Stimulated activated naive CD4-positive, alpha-beta T cell (primary cell): ENCODE data around the gene IRAK2.
"Not testable (repeated sequence)": the region's sequence is repeated elsewhere in the genome, so short reads cannot be mapped to it uniquely, and the experiment has no call there.

Experiments
- DNase-seq, 6 experiments: peaks; one replicate each; lab custom pipeline; 2025; lab: John Stamatoyannopoulos, UW

Gene IRAK2

GRCh38 chr3:10160925-10161324 lies 3.8 kb upstream of the IRAK2 start:
- no peak for DNase-seq

GRCh38 chr3:10162185-10162584 lies 2.5 kb upstream of the IRAK2 start:
- DNase-seq, result no peak

DNA sequence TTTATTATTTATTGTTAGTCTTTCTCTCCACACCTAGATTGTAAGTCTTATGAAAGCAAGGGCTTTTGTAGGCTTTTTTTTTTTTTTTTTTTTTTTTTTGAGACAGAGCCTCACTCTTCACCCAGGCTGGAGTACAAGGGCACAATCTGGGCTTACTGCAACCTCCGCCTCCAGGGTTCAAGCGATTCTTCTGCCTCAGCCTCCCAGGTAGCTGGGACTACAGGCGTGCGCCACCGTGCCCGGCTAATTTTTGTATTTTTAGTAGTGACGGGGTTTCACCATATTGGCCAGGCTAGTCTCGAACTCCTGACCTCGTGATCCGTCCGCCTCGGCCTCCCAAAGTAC lies 546 bp upstream of the IRAK2 start:
- DNase-seq, result not testable (repeated sequence)

DNA sequence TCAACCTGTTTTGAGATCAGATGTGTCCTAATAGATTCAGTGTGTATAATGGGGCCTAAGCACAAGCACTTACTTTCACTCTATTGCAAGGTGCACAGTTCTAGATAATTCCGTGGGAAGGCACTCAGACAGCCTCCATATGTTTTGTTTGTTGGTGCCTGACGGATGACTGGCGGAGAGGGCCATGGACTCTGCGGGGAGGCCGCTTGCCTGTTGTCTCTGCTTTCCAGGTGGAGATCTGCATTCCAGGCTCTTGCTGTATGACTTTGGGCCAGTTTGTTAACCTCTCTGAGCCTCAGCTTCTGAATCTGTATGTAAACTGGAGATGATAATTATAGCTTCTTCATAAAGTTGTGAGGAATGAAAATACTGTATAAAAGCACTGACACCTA lies 1.5 kb downstream of the IRAK2 start:
- no peak for DNase-seq

GRCh38 chr3:10169000-10169496 lies 4.3 kb downstream of the IRAK2 start:
- no peak for DNase-seq

GRCh38 chr3:10170915-10171478 lies 6.3 kb downstream of the IRAK2 start:
- DNase-seq, result no peak

DNA sequence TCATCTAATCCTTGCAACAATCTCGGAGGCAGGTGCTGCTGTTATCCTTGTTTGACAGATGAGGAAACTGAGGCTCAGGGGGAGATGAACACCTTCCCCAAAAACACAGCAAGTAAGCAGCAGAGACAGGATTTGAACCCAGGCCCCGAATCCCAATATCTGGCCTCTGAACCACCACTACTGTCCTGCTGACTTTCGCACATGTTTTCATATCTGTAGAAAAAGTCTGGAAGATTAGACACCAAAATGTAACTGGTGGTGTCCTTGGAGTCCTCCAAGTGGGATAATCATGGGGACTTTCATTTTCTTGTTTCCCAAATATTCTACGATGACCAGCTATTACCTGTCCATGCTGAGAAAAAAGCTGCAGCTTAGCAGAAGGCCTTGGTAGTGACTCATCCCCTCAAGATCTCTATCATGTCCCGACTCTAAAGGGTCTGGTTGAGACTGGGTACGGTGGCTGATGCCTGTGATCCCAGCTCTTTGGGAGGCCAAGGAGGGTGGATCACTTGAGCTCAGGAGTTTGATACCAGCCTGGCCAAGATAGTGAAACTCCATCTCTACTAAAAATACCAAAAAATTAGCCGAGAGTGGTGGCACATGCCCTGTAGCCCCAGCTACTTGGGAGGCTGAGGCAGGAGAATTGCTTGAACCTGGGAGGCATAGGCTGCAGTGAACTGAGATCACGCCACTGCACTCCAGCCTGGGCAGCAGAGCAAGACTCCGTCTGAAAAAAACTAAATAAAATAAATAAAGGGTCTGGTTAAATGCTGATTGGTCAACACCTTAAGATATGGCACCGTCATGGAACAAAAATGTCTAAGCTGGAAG lies 8.6 kb downstream of the IRAK2 start:
- no peak for DNase-seq

DNA sequence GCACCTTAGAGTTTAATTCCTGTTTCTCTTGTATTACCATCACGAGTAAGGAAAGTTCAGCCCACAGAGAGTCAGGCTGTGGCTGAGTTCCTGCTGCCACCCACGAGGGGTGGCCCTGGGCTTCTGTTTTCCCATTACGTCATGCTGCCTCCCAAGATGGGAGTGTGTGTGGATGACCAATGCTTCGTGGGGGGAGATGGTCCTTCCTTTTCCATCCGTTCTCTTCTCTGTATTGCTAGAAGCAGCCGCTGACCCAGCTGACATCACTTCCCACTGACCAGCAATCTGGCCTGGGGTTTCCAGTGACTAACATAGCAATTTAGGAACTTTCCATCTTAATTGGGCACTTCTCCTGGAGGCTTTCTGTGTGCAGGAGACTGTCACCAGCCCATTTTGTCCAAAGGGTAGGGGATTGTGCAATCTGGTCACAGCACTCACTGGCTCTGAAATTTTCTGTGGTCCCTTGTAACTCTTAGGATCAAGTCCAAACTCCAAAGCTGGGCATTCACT lies 9.3 kb downstream of the IRAK2 start:
- DNase-seq, result no peak

DNA sequence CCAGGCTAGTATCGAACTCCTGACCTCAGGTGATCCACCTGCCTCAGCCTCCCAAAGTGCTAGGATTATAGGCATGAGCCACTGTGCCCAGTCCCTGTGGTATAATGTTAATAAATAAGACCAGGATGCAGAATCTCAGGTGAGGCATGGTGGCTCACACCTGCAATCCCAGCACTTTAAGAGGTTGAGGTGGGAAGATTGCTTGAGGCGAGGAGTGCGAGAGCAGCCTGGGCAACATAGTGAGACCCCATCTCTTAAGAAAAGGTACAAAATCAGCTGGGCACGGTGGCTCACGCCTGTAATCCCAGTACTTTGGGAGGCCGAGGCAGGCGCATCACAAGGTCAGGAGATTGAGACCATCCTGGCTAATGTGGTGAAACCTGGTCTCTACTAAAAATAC lies 10.6 kb downstream of the IRAK2 start:
- not testable (repeated sequence) for DNase-seq

DNA sequence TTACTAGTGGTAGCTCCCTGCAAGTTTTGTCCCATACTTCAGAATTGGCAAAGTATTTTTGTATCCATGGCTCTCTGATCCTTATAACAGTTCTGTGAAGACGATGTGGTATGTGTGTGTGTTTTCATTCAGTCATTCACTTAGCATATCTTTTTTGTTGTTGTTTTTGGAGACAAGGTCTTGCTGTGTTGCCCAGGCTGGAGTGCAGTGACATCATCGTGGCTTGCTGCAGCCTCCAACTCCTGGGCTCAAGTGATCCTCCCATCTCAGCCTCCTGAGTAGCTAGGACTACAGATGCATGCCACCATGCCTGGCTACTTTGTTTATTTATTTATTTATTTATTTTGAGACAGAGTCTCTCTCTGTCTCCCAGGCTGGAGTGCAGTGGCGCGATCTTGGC lies 11.4 kb downstream of the IRAK2 start:
- not testable (repeated sequence) for DNase-seq

- DNase-seq, result no peak
Measured at GRCh38 chr3:10177737-10178136, 13.0 kb downstream of the IRAK2 start.

DNA sequence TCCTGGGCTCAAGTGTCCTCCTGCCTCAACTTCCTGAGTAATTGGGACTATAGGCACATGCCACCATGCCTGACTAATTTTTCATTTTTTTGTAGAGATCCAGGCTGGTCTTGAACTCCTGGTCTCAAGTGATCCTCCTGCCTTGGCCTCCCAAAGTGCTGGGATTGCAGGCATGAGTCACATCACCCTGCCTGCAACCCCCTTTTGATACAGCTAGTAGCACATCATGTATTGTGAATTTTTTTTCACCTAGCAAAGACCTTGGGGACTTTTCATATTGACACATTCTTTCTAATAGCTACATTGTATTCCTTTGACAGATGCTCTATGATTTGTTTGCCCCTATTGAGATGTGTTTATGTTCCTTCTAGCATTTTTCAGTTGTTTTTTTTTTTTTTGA lies 14.2 kb downstream of the IRAK2 start:
- no peak for DNase-seq

DNA sequence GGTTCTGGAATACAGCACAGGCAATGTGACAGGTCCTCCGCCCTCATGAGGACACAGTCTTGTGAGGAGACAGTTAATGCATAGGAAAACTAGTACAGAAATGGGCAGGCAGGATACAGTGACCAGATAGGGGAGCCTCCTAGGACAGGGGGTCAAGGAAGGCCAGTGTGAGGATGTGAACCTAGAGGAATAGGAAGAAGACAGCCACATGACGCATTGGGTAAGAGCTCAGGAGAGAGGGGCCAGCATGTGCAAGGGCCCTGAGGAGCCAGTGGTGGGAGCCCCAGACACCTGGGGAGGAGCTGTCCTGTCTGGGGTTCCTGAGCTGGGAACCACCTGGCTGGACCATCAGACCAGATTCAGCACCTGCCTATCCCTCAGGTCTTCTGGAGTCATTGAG lies 15.6 kb downstream of the IRAK2 start:
- DNase-seq, result no peak

- no peak for DNase-seq
Measured at GRCh38 chr3:10180738-10181295, 16.1 kb downstream of the IRAK2 start.

DNA sequence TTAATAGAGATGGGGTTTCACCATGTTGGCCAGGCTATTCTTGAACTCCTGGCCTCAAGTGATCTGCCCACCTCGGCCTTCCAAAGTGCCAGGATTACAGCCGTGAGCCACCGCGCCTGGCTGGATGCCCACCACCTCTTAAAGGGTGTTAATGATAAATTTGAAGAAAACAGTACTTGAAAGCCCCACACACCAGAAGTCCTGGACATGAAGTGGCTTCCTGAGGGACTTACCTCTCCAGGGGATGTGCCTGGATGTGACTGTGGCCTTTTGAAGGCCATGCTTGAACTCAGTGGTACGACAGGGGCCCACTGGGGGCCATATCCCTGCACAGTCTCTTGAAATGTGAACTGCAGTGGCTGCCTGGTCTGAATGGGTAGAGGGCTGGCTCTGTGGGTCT lies 18.2 kb downstream of the IRAK2 start:
- no peak for DNase-seq

GRCh38 chr3:10184250-10184649 lies 19.5 kb downstream of the IRAK2 start:
- no peak for DNase-seq

DNA sequence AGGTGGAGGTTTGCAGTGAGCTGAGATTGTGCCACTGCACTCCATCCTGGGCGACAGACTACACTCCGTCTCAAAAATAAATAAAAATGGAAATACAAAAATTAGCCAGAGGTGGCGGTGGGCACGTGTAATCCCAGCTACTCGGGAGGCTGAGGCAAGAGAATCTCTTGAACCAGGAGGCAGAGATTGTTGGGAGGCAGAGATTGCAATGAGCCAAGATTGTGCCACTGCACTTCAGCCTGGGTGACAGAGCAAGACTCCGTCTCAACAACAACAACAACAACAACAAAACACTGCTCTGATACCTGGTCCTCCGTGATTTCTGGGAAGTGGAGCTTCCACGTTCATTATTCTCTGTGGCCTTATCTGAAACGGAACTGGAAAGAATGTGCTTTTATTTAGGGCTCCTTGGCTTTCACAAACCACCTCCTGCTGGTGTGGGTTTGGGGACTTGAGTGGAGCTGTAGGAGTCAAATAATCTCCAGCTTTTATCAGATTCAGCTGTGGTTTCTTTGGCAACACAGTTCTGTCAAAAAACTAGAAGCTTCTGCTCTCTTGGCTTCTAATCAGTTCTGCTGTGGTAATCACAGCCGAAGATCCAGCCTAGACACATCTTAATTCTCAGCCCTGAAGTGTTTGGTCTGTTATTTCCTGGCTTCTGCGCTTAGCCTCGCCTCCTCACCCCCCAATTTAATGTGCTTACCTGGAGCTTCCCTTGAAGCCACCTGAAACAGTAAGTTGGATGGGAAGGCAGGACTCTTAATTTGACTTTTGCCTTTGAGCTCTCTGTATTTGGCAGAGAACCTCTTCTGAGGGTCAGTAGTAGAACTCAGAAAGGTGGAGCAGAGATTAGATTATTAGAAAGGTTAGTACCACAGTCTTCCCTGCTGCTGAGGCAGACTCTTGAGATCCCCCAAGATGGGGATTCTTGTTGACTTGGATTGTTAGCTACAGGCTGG lies 21.4 kb downstream of the IRAK2 start:
- peak in 3 of 6 experiments; percentile 22 to 39 (median 39) for DNase-seq

DNA sequence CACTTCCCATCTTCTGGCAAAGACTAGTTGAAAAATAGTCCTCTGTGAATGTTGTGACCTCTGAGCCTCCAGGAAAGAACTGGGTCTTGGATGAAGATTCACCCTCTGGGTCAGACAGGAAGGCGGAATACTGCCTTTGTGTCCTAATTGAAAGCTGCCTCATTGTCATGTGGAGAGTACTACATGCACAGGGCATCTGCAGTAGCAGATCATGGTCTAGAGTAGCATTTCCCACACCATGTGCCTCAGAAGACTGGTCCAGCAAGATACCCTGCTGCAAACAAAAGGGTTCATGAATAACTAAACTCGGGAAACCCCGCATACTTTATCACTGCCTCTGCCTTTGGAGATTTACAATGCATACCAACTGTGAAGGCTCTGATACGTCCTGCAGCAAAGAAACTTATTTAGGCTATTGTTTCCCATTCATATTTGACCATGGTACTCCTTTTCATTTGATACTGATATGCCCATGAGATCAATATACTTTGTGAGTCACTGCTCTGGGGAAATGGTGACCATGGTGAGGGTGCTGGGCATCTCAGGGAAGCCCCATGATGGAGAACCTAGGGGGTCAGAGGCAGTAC lies 22.7 kb downstream of the IRAK2 start:
- DNase-seq, result no peak

DNA sequence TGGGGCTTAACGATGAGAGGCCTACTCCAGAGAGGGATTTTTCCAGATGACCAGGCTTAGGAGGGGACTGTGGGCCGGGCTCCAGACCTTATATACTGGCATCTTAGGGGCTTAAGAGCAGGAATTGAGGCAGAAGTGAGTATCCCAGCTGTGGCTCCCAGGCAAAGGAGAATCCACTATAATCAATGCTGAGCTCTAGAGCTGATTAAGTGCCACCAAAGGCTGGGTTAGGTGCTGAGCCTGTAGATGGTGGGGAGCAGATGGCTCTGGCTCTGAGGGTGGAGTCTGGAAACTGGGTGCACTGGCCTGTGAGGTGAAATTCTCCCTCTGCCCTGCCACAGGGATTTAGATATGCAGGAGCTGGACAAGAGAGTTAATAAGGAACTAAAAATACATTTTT lies 23.2 kb downstream of the IRAK2 start:
- DNase-seq, result no peak

DNA sequence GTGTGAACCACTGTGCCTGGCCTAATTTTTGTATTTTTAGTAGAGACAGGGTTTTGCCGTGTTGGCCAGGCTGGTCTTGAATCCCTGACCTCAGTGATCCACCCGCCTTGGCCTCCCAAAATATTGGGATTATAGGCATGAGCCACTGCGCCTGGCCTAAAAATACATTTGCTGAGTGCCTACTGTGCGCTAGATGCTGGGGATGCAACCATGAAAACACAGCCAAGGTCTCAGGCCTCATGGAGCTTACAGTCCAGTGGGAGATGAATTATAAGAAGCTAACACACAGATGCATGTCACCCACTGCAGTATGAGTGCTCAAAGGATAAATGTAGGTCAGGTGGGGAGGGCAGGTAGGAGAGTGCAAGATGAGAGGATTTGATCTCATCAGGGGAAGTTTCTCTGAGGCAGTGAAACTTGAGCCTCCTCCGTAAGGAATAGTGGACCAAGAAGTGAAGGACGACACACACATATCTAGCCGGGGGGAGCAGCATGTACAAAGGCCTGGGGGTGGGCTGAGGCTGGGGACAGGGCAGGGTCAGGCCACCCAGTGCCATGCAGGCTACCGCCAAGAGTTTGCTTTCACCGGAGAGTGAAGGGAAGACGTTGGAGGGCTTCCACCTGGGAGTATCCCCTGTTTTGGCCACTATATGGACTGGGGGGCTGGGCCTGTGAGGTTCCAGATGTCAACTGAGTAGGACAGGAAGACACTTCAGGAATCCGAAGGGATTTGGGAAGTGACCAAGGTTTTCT lies 24.3 kb downstream of the IRAK2 start:
- no peak for DNase-seq
